VCaP (cell line): ENCODE measurements around the gene FBP1.

ENCODE experiments used
- H3K27ac ChIP-seq: fragments of 450-650 bp; 2 replicates; pipeline ENCODE4 v1.5.1; 2017
- TF ChIP-seq, protein P1 (sequence below): fragments of 450-650 bp; conservative IDR thresholded peaks from 2 replicates; pipeline ENCODE4 v1.5.1; 2017; ENCODE audit warnings: mild to moderate bottlenecking, moderate library complexity

Gene FBP1

DNA sequence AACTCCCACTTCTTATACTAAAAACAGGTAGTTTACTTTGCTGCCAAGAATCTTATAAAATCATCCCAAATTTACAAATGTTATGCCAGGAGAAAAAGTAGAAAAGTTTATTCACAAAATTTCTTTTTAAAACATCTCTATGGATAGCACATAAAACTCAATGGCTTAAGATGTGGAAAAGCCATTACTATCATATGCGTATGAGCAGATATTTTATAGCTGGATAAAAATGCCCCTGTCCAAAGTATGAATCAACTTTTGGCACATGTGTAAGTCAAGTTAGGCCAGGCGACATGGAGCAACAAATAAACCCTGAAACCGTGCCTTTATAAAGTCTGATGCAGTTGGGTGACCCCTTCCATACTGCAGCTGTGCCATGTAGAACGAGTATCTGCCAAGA, 38.6 kb upstream of the FBP1 start:
- no peak overlapping the region for H3K27ac ChIP-seq
- TF ChIP-seq, protein P1, sequence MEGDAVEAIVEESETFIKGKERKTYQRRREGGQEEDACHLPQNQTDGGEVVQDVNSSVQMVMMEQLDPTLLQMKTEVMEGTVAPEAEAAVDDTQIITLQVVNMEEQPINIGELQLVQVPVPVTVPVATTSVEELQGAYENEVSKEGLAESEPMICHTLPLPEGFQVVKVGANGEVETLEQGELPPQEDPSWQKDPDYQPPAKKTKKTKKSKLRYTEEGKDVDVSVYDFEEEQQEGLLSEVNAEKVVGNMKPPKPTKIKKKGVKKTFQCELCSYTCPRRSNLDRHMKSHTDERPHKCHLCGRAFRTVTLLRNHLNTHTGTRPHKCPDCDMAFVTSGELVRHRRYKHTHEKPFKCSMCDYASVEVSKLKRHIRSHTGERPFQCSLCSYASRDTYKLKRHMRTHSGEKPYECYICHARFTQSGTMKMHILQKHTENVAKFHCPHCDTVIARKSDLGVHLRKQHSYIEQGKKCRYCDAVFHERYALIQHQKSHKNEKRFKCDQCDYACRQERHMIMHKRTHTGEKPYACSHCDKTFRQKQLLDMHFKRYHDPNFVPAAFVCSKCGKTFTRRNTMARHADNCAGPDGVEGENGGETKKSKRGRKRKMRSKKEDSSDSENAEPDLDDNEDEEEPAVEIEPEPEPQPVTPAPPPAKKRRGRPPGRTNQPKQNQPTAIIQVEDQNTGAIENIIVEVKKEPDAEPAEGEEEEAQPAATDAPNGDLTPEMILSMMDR = no peak

DNA sequence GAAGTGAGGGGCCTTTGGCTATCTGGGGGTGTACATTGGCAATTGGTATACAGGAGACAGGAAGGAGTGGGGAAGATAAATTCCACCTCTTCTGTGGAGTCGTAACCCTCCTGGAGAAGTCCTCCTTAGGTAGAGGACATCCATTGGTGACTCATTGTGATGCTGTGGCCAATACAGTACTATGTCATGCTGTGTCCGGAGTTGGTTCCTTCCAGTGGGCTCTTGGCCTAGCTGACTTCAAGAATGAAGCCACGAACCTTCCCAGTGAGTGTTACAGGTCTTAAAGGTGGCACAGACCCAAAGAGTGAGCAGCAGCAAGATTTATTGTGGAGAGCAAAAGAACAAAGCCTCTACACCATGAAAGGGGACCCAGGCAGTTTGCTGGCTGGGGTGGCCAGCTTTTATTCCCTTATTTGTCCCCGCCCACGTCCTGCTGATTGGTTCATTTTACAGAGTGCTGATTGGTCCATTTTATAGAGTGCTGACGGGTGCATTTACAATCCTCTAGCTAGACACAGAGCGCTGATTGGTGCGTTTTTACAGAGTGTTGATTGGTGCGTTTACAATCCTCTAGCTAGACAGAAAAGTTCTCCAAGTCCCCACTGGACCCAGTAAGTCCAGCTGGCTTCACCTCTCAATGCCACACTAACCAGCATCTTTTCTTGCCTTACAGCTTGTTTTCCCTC, 37.3 kb upstream of the FBP1 start:
- no peak overlapping the region for H3K27ac ChIP-seq
- TF ChIP-seq, protein P1 = no peak

GRCh38 chr9:94675008-94675881, 35.9 kb upstream of the FBP1 start:
- no peak overlapping the region for H3K27ac ChIP-seq
- TF ChIP-seq, protein P1 = no peak

- no peak overlapping the region for H3K27ac ChIP-seq
- TF ChIP-seq, protein P1 = no peak
Measured at GRCh38 chr9:94672811-94673487, 33.6 kb upstream of the FBP1 start.

GRCh38 chr9:94668928-94669729, 29.8 kb upstream of the FBP1 start:
- TF ChIP-seq, protein P1 = peak; percentile 92
- H3K27ac ChIP-seq = peak overlapping the region; percentile 79

GRCh38 chr9:94668418-94668927, 29.2 kb upstream of the FBP1 start:
- peak overlapping the region; percentile 79 for H3K27ac ChIP-seq
- TF ChIP-seq, protein P1 = no peak
